Measurements from ENCODE around the gene TMCC1. TPM values are rescaled to one million over a fixed set of nuclear protein-coding genes. Genes with fewer than 3 reads are reported as not detected.
A peak's percentile ranks its signal among the peaks of the same experiment; 100 is the strongest.
"Not testable (repeated sequence)": the region's sequence is repeated elsewhere in the genome, so short reads cannot be mapped to it uniquely, and the experiment has no call there.

Gene TMCC1
- polyA plus RNA-seq, 2 of the 4 experiments (the other 2 are of a cell fraction), result 30.3 to 75.7 TPM

- FAIRE-seq (no peak), ATAC-seq (no peak), DNase-seq (ENCODE audit: low read depth in 1 of 2, low spot score in 1 of 2) (no peak)
- no peak for TF ChIP-seq E2F6 (IDR thresholded peaks at IDR 0.05; ENCODE audit: borderline replicate concordance, low read depth)
- no peak for TF ChIP-seq MAFK (IDR thresholded peaks at IDR 0.05; ENCODE audit: partially characterized antibody)
- TF ChIP-seq NPAS2 (CRISPR knock-in tag; IDR thresholded peaks at IDR 0.05; ENCODE audit: borderline replicate concordance), result no peak
- no peak for TF ChIP-seq JUN (IDR thresholded peaks at IDR 0.05)
- TF ChIP-seq CEBPB (IDR thresholded peaks at IDR 0.05), result no peak
- no peak for TF ChIP-seq KDM1A (IDR thresholded peaks at IDR 0.05; ENCODE audit: low read depth)
- TF ChIP-seq, protein P1, sequence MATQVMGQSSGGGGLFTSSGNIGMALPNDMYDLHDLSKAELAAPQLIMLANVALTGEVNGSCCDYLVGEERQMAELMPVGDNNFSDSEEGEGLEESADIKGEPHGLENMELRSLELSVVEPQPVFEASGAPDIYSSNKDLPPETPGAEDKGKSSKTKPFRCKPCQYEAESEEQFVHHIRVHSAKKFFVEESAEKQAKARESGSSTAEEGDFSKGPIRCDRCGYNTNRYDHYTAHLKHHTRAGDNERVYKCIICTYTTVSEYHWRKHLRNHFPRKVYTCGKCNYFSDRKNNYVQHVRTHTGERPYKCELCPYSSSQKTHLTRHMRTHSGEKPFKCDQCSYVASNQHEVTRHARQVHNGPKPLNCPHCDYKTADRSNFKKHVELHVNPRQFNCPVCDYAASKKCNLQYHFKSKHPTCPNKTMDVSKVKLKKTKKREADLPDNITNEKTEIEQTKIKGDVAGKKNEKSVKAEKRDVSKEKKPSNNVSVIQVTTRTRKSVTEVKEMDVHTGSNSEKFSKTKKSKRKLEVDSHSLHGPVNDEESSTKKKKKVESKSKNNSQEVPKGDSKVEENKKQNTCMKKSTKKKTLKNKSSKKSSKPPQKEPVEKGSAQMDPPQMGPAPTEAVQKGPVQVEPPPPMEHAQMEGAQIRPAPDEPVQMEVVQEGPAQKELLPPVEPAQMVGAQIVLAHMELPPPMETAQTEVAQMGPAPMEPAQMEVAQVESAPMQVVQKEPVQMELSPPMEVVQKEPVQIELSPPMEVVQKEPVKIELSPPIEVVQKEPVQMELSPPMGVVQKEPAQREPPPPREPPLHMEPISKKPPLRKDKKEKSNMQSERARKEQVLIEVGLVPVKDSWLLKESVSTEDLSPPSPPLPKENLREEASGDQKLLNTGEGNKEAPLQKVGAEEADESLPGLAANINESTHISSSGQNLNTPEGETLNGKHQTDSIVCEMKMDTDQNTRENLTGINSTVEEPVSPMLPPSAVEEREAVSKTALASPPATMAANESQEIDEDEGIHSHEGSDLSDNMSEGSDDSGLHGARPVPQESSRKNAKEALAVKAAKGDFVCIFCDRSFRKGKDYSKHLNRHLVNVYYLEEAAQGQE (IDR thresholded peaks at IDR 0.05), result no peak
- TF ChIP-seq KDM5A (IDR thresholded peaks at IDR 0.05), result no peak
- TF ChIP-seq CHD2 (IDR thresholded peaks at IDR 0.05; ENCODE audit: low read length, partially characterized antibody), result no peak
- TF ChIP-seq EP300 (IDR thresholded peaks at IDR 0.05), result no peak
- no peak for TF ChIP-seq NR3C1 (IDR thresholded peaks at IDR 0.05)
- TF ChIP-seq MAZ (IDR thresholded peaks at IDR 0.05; ENCODE audit: borderline replicate concordance, low read depth, low read length), result no peak
- no peak for TF ChIP-seq BHLHE40 (IDR thresholded peaks at IDR 0.05; ENCODE audit: low read depth, low read length)
- no peak for TF ChIP-seq HOXB5 (CRISPR knock-in tag; IDR thresholded peaks at IDR 0.05)
- no peak for TF ChIP-seq SREBF2 (IDR thresholded peaks at IDR 0.05)
- no peak for TF ChIP-seq RAD21 (conservative IDR thresholded peaks at IDR 0.05 in 1 of 2, IDR thresholded peaks at IDR 0.05 in 1 of 2)
- TF ChIP-seq HES2 (IDR thresholded peaks at IDR 0.05), result no peak
- TF ChIP-seq HEYL (CRISPR knock-in tag; IDR thresholded peaks at IDR 0.05), result no peak
- ChIA-PET CTCF (no interaction called here), POLR2A (no interaction called here)
- Histone ChIP-seq H3K4me1 (no peaks in the 10 kb centered on the region; the same call in 1 of the 3 replicates), H3K4me2 (no peak overlapping the region), H3K4me3 (no peak overlapping the region), H3K9me3 (no peaks in the 10 kb centered on the region), H3K27ac (no peak overlapping the region)
- WGBS (ENCODE audit: missing lambda C conversion rate), result 98% methylated on average over 2 of the region's 2 CpGs
Measured at GRCh38 chr3:129758306-129758705, 135.2 kb downstream of the TMCC1 start.

DNA sequence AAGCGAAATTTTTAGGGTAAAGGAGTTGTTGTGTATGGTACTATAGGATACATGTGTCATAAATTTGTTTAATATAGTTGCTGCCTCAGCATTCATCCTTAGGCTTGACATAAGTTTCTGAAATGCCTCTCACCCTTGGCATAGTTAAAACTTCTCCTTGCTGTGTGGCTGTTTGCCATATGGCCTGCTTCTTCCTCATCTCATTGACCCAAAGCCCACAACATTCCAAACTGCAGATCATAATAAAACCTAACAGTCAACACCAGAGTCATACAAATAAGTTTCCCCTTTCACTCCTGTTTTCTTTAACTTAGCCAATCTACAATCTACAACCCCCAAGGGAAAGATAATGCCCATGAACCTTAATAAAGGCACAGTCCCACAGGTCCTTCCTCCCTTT, 136.6 kb downstream of the TMCC1 start:
- Histone ChIP-seq H3K4me2 (no peak overlapping the region), H3K4me3 (no peak overlapping the region), H3K4me1 (no peaks in the 10 kb centered on the region), H3K9me3 (peaks cover 6% of the 10 kb centered on the region; the same call in 2 of the 3 replicates), H3K27ac (no peak overlapping the region)
- DNase-seq (ENCODE audit: low read depth in 1 of 2, low spot score in 1 of 2), result no peak
- POLR2A ChIA-PET, result no interaction called here
- CTCF ChIA-PET, result no interaction called here
- no peak for FAIRE-seq
- ATAC-seq, result no peak
- WGBS (ENCODE audit: missing lambda C conversion rate), result 96% methylated on average over 1 of the region's 1 CpG
- TF ChIP-seq MAFK (IDR thresholded peaks at IDR 0.05; ENCODE audit: partially characterized antibody) (peak; percentile 34), RCOR1 (IDR thresholded peaks at IDR 0.05; ENCODE audit: low read depth, low read length) (no peak), FOSB (CRISPR knock-in tag; IDR thresholded peaks at IDR 0.05) (no peak)
- TF ChIP-seq, protein P2, sequence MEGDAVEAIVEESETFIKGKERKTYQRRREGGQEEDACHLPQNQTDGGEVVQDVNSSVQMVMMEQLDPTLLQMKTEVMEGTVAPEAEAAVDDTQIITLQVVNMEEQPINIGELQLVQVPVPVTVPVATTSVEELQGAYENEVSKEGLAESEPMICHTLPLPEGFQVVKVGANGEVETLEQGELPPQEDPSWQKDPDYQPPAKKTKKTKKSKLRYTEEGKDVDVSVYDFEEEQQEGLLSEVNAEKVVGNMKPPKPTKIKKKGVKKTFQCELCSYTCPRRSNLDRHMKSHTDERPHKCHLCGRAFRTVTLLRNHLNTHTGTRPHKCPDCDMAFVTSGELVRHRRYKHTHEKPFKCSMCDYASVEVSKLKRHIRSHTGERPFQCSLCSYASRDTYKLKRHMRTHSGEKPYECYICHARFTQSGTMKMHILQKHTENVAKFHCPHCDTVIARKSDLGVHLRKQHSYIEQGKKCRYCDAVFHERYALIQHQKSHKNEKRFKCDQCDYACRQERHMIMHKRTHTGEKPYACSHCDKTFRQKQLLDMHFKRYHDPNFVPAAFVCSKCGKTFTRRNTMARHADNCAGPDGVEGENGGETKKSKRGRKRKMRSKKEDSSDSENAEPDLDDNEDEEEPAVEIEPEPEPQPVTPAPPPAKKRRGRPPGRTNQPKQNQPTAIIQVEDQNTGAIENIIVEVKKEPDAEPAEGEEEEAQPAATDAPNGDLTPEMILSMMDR (IDR thresholded peaks at IDR 0.05), result no peak

DNA sequence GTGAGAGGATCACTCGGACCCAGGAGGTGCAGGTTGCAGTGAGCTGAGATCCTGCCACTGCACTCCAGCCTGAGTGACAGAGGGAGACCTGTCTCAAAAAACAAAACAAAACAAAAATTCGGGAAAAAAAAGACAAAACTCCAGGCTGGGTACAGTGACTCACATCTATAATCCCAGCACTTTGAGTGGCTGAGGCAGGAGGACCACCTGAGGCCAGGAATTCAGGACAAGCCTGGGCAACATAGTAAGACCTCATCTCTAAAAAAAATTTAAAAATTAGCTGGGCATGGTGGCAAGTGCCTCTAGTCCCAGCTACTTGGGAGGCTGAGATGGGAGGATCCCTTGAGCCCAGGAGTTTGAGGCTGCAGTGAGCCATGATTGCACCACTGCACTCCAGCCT, 142.4 kb downstream of the TMCC1 start:
- POLR2A ChIA-PET; ATAC-seq; H3K9me3 ChIP-seq; FAIRE-seq; H3K4me3 ChIP-seq; H3K27ac ChIP-seq; DNase-seq (ENCODE audit: low read depth in 1 of 2, low spot score in 1 of 2); H3K4me1 ChIP-seq; H3K4me2 ChIP-seq: not testable (repeated sequence)
- CTCF ChIA-PET, result interaction anchor here (0.6 to 1.0 kb wide), 2 partner anchors 10 to 191 kb away, joined by 3 to 4 read pairs; no protein-coding TSS in a partner anchor
- 72% methylated on average over 2 of the region's 2 CpGs for WGBS (ENCODE audit: missing lambda C conversion rate)

All from A549 (cell line).